HUES6 (cell line): Measurements from ENCODE around the gene GRAMD2B.
"Not testable (repeated sequence)": the region's sequence is repeated elsewhere in the genome, so short reads cannot be mapped to it uniquely, and the experiment has no call there.

Experiments used
- H3K27ac ChIP-seq: 2 replicates; pipeline ENCODE4 v1.7.0; 2013; ENCODE audit warnings: low read depth, mild to moderate bottlenecking, low read length, inconsistent platforms
- H3K27me3 ChIP-seq: 2 replicates; pipeline ENCODE4 v1.6.1; 2013; ENCODE audit warnings: low read length; ENCODE audit not compliant: control insufficient read depth, insufficient read depth
- H3K36me3 ChIP-seq: 2 replicates; pipeline ENCODE4 v1.6.1; 2013; ENCODE audit warnings: low read length; ENCODE audit not compliant: control insufficient read depth, insufficient read depth
- H3K4me1 ChIP-seq: 2 replicates; pipeline ENCODE4 v1.6.1; 2013; ENCODE audit warnings: low read length; ENCODE audit not compliant: control insufficient read depth, insufficient read depth
- H3K4me3 ChIP-seq: 2 replicates; pipeline ENCODE4 v1.5.1; 2013; ENCODE audit warnings: low read depth, low read length
- H3K9ac ChIP-seq: one replicate; pipeline ENCODE4 v1.6.1; 2013; ENCODE audit warnings: mild to moderate bottlenecking, low read length
- H3K9me3 ChIP-seq: 2 replicates; pipeline ENCODE4 v1.6.1; 2013; ENCODE audit warnings: low read depth, low read length; ENCODE audit not compliant: control insufficient read depth, insufficient read depth

GRAMD2B gene

GRCh38 chr5:126437721-126438120, 14.5 kb downstream of the GRAMD2B start:
- Histone ChIP-seq H3K27ac (no peak overlapping the region), H3K4me1 (no peaks in the 10 kb centered on the region), H3K4me3 (no peak overlapping the region), H3K9ac (no peak overlapping the region), H3K27me3 (no peaks in the 10 kb centered on the region), H3K36me3 (peaks cover 4% of the 10 kb centered on the region), H3K9me3 (no peaks in the 10 kb centered on the region)

GRCh38 chr5:126438267-126438666, 15.1 kb downstream of the GRAMD2B start:
- H3K36me3 ChIP-seq, result peaks cover 4% of the 10 kb centered on the region
- no peak overlapping the region for H3K4me3 ChIP-seq
- no peaks in the 10 kb centered on the region for H3K27me3 ChIP-seq
- H3K9me3 ChIP-seq, result no peaks in the 10 kb centered on the region
- H3K4me1 ChIP-seq, result no peaks in the 10 kb centered on the region; the same call in 1 of the 2 replicates
- H3K27ac ChIP-seq, result no peak overlapping the region
- no peak overlapping the region for H3K9ac ChIP-seq

GRCh38 chr5:126438868-126439267, 15.7 kb downstream of the GRAMD2B start:
- no peak overlapping the region for H3K4me3 ChIP-seq
- H3K4me1 ChIP-seq, result no peaks in the 10 kb centered on the region; the same call in 1 of the 2 replicates
- peaks cover 4% of the 10 kb centered on the region for H3K36me3 ChIP-seq
- no peaks in the 10 kb centered on the region for H3K27me3 ChIP-seq
- H3K9ac ChIP-seq, result no peak overlapping the region
- H3K27ac ChIP-seq, result no peak overlapping the region
- H3K9me3 ChIP-seq, result no peaks in the 10 kb centered on the region

GRCh38 chr5:126439724-126440123, 16.5 kb downstream of the GRAMD2B start:
- H3K27me3 ChIP-seq, H3K9me3 ChIP-seq, H3K36me3 ChIP-seq, H3K4me3 ChIP-seq, H3K9ac ChIP-seq, H3K4me1 ChIP-seq, H3K27ac ChIP-seq: not testable (repeated sequence)

- no peaks in the 10 kb centered on the region; the same call in 1 of the 2 replicates for H3K4me1 ChIP-seq
- no peak overlapping the region for H3K9ac ChIP-seq
- no peaks in the 10 kb centered on the region for H3K9me3 ChIP-seq
- H3K36me3 ChIP-seq, result peaks cover 4% of the 10 kb centered on the region
- H3K27ac ChIP-seq, result no peak overlapping the region
- no peaks in the 10 kb centered on the region for H3K27me3 ChIP-seq
- H3K4me3 ChIP-seq, result no peak overlapping the region
These were observed 18.0 kb downstream of the GRAMD2B start for GRCh38 chr5:126441230-126441629.

GRCh38 chr5:126443374-126443851, 20.2 kb downstream of the GRAMD2B start:
- H3K4me3 ChIP-seq, result no peak overlapping the region
- H3K4me1 ChIP-seq, result no peaks in the 10 kb centered on the region; the same call in 1 of the 2 replicates
- no peaks in the 10 kb centered on the region for H3K27me3 ChIP-seq
- no peak overlapping the region for H3K9ac ChIP-seq
- peaks cover 4% of the 10 kb centered on the region for H3K36me3 ChIP-seq
- no peak overlapping the region for H3K27ac ChIP-seq
- no peaks in the 10 kb centered on the region for H3K9me3 ChIP-seq

GRCh38 chr5:126444137-126444536, 20.9 kb downstream of the GRAMD2B start:
- H3K9ac ChIP-seq, result no peak overlapping the region
- H3K27me3 ChIP-seq, result no peaks in the 10 kb centered on the region
- H3K36me3 ChIP-seq, result no peaks in the 10 kb centered on the region; the same call in 1 of the 2 replicates
- H3K4me1 ChIP-seq, result no peaks in the 10 kb centered on the region; the same call in 1 of the 2 replicates
- H3K4me3 ChIP-seq, result no peak overlapping the region
- no peak overlapping the region for H3K27ac ChIP-seq
- no peaks in the 10 kb centered on the region for H3K9me3 ChIP-seq

GRCh38 chr5:126445502-126446174, 22.4 kb downstream of the GRAMD2B start:
- no peak overlapping the region for H3K9ac ChIP-seq
- no peak overlapping the region for H3K27ac ChIP-seq
- no peaks in the 10 kb centered on the region; the same call in 1 of the 2 replicates for H3K36me3 ChIP-seq
- H3K4me3 ChIP-seq, result no peak overlapping the region
- H3K9me3 ChIP-seq, result no peaks in the 10 kb centered on the region
- H3K27me3 ChIP-seq, result no peaks in the 10 kb centered on the region
- H3K4me1 ChIP-seq, result peaks cover 9% of the 10 kb centered on the region; the same call in 1 of the 2 replicates

GRCh38 chr5:126446498-126447224, 23.5 kb downstream of the GRAMD2B start:
- no peaks in the 10 kb centered on the region; the same call in 1 of the 2 replicates for H3K36me3 ChIP-seq
- no peaks in the 10 kb centered on the region for H3K9me3 ChIP-seq
- no peak overlapping the region for H3K27ac ChIP-seq
- H3K27me3 ChIP-seq, result no peaks in the 10 kb centered on the region
- no peak overlapping the region for H3K9ac ChIP-seq
- peaks cover 12% of the 10 kb centered on the region; the same call in 1 of the 2 replicates for H3K4me1 ChIP-seq
- H3K4me3 ChIP-seq, result no peak overlapping the region

- H3K27ac ChIP-seq, result no peak overlapping the region
- no peak overlapping the region for H3K9ac ChIP-seq
- H3K4me1 ChIP-seq, result peaks cover 12% of the 10 kb centered on the region; the same call in 1 of the 2 replicates
- H3K4me3 ChIP-seq, result no peak overlapping the region
- H3K9me3 ChIP-seq, result no peaks in the 10 kb centered on the region
- H3K36me3 ChIP-seq, result no peaks in the 10 kb centered on the region; the same call in 1 of the 2 replicates
- no peaks in the 10 kb centered on the region for H3K27me3 ChIP-seq
These were observed 25.5 kb downstream of the GRAMD2B start for GRCh38 chr5:126448720-126449119.

GRCh38 chr5:126449751-126450271, 26.6 kb downstream of the GRAMD2B start:
- Histone ChIP-seq H3K9ac (no peak overlapping the region), H3K4me3 (no peak overlapping the region), H3K27me3 (no peaks in the 10 kb centered on the region), H3K36me3 (no peaks in the 10 kb centered on the region), H3K4me1 (peaks cover 12% of the 10 kb centered on the region; the same call in 1 of the 2 replicates), H3K9me3 (no peaks in the 10 kb centered on the region), H3K27ac (no peak overlapping the region)
